ENCODE data around the gene MTERF4.

MTERF4 gene

DNA sequence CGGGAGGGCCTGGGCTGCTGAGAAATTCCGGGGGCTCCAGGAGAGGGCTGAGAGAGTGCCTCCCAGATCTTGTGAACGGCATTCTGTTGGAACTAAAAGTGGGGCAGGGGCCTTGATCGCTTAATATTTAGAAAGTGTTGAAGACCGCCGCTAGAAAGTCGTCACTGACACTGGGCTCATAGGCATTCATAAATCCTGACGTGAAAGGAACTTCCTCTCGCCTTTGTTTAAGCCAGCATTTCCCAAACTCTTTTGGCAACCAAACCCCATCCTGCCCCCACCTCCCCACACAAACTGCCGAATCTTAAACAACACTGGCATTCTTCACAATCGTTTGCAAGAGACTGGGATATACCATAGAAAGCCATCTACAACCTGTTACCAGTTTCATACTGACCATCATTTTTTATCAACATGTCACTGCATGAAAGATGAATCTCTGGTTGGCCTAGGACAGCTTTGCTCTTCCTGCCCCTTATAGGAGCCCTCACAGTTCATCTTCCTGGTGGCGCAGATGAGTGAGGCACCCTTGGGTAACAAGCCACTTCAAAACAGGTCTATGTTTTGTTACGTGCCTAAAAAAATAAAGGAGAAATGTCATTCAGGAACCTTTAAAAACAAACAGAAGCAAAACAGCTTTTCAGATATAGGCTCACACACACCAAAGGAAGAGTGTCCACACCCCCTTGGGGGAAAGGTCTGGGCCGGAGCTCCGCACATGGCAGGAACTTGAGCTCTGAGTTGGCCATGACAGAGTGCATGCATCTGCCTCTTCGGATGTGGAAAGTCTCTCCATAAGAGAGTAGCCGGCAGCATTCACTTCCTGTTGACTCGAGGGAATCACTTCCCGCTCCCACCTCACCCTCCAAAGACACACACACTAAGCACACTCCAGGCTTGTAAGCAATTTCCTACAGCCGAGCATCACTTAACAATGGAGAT lies 13.0 kb downstream of the MTERF4 start:
- DNase-seq (ENCODE audit: low read depth): no peak

DNA sequence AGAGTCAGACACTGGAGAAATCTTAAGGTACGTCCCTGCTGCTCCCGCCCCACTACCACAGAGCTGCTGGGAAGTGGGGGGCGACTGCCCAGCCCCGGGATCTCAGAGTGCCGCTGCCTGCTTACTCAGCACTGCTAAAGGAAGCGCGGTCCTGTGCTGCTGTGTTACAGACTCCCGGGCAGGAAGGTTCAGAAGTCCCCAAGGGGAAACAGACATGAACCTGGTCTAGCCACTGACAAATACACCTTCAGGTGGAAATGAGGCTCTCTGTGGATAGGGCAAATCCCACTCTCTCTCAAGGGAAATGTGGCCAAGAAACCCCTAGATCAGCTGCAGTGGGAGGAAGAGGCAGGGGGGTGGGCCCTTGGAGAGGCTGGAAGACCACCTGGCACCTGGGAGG lies 13.7 kb downstream of the MTERF4 start:
- DNase-seq (ENCODE audit: low read depth): no peak

DNA sequence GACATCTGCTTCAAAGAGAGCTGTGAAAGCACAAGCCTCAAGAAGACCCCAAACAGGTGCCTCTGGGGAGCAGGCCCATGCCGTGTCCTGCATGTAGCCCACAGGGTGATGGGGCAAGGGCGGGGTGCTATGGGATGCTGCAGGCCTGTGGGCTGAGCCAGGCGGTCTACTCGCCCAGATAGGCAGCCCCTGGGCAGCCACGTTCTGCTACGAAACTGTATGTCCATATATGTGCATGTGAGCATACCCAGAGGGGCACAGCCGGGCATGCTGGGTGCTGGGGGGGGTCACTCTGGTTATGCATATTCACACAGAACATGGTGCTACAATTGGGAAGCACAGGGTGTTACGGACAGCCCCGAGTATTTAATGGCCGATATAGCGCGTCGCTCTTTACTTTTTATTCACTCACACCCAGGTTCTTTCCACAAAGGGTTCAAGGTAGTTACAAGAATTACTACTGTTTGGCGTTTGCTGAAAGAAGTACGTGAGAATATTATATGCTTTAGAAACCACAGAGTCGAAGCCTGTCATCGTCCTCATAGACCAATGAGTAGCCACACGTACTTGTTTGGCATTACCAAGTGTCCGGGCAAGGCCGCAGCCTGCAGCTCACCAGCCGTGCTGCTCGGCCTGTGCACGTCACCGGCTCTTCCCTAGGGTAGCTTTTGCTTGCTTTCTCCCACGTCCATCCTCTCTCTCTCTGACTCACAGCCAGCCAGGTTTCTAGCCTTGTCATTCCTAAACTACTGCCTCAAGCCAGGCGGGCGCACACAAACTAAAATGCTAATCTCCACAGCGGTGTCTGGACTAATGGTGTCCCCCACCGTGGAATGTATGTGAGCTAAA lies 14.4 kb downstream of the MTERF4 start:
- DNase-seq (ENCODE audit: low read depth): no peak

DNA sequence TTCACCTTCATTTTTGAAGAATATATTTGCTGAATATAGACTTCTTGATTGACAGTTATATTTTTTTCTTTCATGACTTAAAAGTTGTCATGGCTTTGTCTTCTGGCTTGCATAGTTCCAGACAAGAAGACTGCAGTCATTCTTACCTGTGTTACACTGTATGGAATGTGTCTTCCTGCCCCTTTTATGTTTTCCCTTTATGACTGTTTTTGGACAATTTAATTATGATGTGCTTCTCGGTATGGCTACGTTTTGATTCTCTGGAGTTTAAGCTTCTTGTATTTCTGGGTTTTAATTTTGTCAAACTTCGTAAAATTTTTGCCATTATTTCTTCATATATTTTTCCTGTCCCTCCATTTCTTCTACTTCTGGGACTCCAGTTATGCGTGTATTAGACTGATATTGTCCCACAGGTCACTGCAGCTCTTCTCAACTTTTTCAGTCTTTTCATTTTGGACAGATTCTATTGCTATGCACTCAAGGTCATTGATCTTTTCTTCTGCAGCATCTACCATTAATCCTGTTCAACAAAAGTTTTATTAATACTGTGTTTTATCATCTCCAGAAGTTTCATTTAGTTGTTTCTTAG lies 17.1 kb downstream of the MTERF4 start:
- DNase-seq (ENCODE audit: low read depth): no peak

DNA sequence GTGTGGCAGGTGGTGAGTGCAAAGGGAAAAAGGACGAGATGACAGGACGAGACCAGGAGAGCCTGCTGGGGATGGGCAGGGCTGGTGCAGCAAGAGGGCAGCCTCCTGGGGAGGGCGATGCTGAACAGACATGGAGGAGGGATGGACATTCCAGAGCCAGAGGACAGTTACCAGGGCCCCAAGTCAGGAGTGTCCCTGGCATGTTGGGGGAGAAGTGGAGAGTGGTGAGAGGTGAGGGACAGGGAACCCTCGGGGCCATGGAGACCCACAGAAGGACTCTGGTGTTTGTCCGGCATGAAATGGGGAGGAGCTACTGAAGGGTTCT lies 19.0 kb downstream of the MTERF4 start:
- no peak for DNase-seq (ENCODE audit: low read depth)

DNA sequence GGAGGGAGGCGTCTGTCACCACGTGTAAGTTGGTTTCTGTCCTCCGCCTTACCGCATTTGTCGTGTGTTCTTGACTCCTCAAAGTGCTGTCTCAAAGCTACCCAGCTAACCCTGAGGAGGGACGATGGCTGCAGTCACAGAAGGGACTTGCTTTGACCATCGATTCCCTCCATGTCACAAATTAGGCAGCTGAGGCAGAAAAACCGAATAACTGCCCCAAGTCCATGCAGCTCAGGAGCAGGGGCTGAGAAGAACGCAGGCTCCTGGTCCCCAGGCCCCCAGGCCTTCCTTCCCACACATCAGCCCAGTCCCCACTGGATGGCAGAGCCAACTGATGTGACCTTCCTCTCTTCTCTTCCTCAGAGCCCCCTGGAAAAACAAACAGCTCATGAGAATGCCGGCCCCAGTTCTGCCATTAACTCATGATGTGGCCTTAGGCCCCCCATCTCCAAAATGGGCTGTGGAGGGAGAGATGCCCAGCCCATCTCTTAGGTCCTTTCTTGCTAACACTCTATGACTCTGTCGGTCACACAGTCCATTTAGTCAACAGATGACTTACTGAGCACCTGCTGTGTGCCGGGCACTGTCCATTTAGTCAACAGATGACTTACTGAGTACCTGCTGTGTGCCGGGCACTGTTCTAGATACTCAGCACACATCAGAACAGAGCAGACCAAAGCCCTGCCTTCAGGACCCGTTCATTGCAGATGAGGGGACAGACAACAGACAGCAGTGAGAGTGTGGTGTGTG lies 19.6 kb downstream of the MTERF4 start:
- DNase-seq (ENCODE audit: low read depth): no peak

DNA sequence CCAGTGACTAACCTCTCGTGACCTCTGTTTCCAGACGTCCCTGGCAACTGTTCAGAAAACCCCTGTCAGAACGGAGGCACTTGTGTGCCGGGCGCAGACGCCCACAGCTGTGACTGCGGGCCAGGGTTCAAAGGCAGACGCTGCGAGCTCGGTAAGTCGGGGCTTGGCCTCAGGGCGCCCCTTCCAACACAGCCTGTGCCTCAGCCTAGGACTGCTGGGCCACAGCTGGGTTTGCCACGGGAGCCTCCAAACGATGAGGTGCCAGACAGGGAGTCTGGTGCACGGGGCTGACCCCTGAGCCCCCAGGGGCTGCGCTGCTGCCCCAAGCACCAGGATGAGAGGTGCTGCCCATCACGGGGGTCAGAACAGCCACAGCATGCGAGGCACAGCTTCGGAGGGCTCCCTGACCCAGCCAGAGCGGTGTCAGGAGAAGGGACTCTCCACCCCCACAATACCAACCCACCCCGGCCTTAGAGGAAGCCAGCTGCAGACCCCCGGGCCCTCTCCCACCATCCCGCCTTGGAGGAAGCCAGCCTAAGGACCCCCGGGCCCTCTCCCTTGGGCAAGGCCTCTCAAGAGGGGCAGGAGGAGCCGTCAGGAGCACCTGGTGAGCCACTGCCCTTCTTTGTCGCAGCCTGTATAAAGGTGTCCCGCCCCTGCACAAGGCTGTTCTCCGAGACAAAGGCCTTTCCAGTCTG lies 20.3 kb downstream of the MTERF4 start:
- no peak for DNase-seq (ENCODE audit: low read depth)

DNA sequence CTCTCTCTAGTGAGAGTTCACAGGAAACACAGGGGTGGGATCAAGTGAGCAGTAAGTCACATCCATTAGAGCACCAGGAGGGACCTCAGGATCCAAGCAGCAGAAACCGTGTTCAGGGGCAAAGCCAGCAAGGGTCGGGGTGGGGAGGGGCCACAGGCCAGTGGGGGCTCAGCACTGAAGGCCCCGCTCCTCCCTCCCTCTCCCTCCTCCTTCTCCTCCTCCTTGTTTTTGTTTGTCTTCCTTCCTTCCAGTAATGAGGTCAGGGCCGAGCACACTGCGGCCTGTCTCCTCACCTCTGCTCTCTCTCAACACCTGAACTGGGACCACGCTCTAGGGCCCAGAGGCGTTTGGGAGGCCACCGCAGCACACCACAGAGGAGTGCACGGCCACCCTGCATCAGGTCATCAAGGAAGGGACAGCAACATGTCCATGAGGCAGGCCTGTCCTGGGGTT lies 20.9 kb downstream of the MTERF4 start:
- no peak for DNase-seq (ENCODE audit: low read depth)

DNA sequence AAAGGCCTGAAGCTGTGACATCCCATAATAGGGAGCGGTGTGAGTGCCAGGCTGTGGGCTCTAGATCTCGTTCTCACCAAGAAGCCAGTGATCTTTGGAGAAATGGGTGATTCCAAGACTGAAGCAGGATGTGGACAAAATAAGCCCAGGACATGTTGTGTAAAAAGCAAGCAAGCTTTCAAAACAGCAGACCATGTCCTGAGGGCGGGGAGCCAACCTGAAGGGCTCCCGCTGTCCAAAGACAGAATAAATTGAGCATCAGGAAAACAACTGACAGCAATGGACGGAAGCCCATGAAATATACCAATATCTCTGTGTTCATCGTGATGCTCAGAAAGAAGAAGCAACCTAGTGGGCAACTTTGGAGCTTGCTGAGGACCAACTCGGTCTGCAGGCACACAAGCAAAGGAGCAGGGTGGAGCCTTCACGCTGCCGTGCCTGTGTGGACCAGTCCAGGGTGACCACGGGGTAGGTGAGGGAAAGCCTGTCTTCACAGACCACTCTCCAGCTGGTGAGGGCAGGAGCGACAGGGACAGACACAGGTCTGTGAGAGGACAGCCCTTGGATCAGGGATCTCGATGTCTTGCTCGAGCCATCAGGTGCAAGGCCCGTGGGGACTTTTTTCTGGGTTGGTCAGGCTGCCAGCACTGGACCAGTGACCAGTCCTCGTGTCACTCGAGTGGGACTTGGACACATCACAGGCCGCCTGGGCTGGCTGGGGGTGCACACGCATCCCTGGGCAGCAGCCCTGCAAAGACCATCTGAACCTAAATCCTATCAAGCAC lies 21.5 kb downstream of the MTERF4 start:
- DNase-seq (ENCODE audit: low read depth): no peak

DNA sequence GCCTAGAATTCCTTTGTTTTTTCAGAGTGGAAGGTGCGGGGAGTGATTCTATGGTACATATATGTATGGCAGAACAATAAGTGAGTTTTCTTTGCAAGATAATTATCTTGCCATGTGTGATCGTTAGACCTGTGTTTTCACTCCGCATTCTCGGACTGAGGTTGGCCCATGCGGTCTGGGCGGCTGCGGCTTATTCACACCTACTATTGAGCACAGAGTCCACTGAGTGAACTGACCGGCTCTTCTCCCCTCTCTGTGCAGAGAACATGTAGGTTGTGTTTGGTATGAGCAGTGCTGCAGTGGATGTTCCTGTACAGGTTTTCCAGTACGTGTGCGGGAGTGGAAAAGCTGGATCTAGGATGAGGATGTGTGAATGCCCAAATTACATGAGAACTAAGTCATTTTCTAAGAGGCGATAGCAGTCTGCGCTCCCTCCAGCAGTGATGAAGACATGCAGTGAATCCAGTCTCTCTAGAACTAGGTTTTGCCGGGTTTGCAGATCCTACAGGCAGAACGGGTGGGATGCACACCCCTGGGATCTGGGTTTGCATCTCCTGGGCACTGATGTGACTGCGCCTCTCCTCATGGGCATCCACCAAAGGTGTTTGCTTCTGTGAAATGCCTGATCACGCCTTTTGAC lies 27.1 kb downstream of the MTERF4 start:
- no peak for DNase-seq (ENCODE audit: low read depth)

DNA sequence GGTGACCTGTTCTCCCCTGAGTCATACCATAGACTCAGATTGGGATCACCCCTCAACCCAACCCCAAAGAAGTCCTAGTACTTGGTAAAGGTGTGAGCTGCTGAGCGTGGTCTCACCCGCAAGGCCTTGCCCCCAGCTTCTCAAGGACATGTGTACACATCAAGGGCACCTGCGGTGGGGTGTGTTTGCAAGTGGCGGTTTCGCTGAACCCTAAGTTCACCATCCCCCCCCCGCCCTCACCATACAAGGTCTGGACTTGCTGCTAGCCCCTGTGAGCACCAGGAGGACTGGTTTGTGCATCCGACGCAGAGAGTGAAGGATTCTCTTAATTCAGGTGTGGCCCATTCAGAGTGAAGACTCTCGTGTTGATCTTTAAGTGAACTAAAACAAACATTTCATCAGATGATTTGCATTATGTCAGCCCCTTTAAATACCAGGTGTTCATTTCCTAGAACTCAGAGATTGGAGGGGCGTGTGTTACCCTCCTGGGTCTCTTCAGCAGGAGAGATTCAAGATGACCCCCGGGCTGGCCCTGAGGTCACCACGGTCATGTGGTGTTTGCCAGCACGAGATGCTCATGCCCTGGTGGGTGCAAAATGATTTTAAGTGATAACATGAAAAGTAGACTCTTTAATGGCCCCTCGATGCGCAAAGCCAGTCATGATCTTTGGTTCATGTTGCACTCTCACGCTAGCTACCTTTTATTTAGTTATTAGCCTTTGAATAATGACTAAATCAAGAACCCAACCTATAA lies 27.8 kb downstream of the MTERF4 start:
- DNase-seq (ENCODE audit: low read depth): no peak

DNA sequence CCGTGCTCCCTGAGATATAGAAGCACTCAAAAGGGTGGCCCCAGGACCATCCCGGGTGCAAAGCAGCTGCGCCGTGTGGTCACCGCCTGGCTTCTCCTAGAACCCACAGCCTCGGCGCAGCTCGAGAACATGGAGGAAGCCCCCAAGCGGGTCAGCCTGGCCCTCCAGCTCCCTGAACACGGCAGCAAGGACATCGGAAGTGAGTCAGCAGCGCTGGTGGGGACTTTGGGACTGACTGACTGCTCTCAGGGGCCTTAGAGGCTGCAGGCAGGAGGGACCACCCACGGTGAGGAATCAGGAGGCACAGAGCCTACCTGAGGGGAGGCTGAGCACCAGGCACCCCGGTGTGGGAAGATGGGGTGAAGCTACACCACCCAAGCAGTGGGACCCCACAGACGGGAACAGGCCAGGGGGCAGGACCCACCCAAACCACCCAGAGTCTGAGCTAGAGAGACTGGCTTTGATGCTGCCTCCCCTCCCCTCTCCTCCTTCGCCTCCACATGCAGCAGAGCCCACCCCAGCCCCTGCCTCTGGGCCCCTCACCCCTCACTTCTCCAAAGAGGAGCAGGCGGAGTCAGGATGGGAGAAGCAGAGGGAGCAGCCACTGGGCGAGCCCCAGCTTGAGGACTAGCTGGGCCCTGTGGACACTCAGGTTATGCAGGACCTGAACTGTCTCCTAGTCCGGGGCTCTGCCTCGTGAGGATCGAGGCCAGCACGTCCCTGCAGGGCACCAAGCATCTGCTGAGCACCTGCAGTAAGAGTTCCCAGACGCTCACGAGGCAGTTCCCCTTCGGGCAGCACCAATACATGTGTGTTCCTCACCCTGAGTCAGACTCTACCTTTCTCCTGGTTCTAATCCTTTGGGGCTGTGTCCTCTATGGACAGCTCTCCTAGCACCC lies 28.7 kb downstream of the MTERF4 start:
- no peak for DNase-seq (ENCODE audit: low read depth)

DNA sequence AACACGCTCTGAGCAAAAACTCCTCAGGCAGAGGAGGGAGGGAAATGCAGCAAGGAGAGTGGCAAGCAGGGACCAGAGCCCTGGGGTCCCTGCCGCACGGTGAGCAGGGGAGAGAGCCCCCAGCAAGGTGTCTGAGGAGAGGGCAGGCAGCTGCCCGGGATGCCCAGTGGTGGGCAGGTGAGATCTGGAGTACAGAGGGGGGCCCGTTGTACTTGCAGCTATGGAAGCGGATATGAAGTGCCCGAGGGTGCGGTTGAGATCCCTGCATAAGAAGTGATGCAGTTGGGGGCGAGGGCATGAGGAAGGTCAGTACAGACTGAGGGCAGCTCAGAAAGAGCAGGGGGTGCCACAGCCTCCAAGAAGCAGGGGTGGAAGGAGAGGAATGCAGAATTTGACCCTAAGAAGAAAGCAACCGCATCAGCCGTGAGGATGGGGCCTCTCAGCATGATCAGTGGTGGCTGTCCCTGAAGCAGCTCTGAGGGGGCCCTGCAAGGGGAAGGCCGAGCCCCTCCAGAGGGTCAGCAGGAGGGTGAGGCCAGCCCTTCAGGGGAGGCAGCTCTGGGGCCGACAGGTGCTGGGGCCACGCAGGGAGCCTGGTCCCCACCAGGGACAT lies 29.4 kb downstream of the MTERF4 start:
- no peak for DNase-seq (ENCODE audit: low read depth)

DNA sequence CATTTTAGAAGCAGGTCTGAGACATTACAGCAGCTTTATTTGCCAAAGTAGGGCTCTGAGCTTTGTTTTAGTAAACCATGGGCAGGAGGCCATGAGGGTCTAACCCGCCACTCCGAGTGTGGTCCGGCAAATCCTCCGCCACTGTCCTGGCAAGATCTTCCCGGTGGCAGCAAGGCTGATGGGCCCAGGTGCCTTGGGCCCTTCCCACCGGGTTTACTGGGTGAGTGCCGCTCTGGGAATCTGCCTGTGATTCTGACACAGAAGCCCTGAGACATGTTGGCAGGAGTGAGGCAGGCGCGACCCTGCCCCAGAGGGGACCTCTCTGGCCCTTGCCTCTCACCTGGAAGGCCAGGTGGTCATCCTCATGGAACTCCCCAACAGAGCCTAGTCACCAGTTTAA lies 29.9 kb downstream of the MTERF4 start:
- DNase-seq (ENCODE audit: low read depth): no peak

DNA sequence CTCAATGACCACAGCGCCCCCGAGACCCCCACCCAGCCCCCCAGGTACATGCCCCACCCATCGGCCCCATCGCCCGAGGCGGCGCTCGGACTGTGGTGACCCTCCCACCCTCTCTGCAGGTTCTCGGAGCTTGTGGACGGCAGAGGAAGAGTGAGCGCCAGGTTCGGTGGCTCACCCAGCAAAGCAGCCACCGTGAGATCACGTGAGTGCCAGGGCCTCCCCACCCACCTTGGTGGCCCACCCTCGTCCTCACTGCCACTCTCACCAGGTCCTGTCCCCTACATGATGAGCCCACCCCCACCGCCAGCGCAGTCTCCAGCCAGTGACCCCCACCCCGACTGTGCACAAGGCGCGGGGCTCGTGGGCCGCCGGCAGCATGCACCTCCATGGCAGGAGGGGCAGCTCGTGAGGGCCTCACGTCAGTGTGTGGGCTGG lies 30.4 kb downstream of the MTERF4 start:
- DNase-seq (ENCODE audit: low read depth): no peak

DNA sequence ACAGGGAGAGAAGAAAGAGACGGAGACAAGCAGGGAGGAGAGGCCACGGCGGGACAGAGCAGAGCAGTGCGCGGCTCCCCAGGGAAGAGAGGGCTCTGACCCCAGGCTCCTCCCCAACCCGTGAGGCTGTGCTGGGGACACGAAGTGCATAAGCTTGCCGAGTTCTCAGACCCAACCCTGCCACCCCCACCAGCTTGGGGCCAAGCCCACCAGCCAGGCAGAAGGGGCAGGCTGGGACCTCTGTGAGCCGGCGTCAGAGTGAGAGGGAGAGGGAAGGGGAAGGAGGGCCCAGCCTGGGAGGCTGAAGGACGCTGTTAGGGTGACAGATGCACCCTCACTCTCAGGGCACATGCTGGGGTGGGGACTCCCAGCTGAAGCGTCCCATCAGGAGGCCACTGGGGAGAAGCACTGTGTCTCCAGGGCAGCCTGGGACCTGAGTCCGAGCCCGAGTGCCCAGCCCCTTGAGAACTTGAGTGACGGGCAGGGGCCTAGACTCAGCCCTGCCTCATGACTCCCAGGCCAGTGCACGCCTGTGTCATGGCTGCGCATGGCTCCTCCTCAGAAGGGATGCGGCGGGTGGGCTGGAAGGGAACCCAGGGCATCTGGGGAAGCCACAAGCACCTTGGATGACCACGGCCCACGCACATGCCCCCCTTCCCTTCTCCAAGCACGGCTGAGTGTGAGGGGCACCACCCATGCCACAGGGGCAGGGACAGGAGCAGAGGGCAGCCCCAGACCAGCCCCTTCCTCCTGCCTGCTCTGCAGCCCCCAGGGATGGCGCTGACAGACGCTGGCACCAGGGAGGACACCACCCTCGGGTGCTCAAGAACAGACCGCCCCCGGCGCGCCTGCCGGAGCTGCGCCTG lies 31.0 kb downstream of the MTERF4 start:
- DNase-seq (ENCODE audit: low read depth): no peak

DNA sequence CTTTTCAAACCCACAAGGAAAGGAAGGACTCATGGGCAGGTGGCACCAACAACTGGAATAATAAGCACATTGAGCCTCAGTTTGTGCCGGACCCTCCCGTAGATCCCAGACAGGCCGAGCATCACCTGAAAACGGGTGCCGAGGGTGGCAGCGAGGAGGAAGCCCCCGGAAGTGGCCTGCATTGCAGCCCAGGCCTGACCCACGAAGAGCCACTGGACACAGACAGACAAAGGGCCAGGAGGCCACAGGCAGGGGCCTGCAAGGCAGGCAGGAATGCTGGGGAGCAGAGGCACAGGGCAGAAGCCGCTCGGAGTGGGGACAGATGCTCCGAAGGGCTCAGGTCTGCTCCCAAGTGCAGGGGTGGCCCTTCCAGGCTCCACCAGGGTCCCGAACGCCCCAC lies 31.7 kb downstream of the MTERF4 start:
- no peak for DNase-seq (ENCODE audit: low read depth)

Data from CMK (cell line).